Hair follicular keratinocyte (primary cell): ENCODE results near the gene XBP1. TPM values are rescaled to one million over a fixed set of nuclear protein-coding genes. Genes with fewer than 3 reads are reported as not detected.

Experiments used
- total RNA-seq: library from RNA; depleted of rRNA; stranded (reverse); fragments of >200 nt; gene quantifications from 2 replicates; pipeline ENCODE4 v1.2.3, GENCODE V29; 2015

Gene XBP1
- 159 and 222 TPM in 2 replicates for total RNA-seq

GRCh38 chr22:28800308-28801041 lies at the start of gene XBP1:
XBP1 (minus strand) TSS chr22:28800569.

GRCh38 chr22:28772633-28773460 lies 27.5 kb downstream of the XBP1 start, which contains the start of gene CCDC117:
CCDC117 (plus strand) TSS chr22:28772695; CDS start chr22:28772850, 155 bp downstream.

Other genes with a start within 250 kb of the XBP1 start
- gene TTC28, start 120.7 kb downstream of the XBP1 start, total RNA-seq: 1.5 and 4.2 TPM in 2 replicates
- gene CHEK2, start 58.7 kb downstream of the XBP1 start, total RNA-seq: 11.6 and 33.8 TPM in 2 replicates
- 15.0 and 27.7 TPM in 2 replicates for gene HSCB, start 58.5 kb downstream of the XBP1 start, total RNA-seq
- gene CCDC117, start 27.9 kb downstream of the XBP1 start, total RNA-seq: 8.8 and 11.0 TPM in 2 replicates
- 5.2 and 8.2 TPM in 2 replicates for gene ZNRF3, start 83.0 kb upstream of the XBP1 start, total RNA-seq